ENCODE data around the gene UBE4B. TPM values are rescaled to one million over a fixed set of nuclear protein-coding genes. Genes with fewer than 3 reads are reported as not detected.
"Not testable (repeated sequence)": the region's sequence is repeated elsewhere in the genome, so short reads cannot be mapped to it uniquely, and the experiment has no call there.

UBE4B gene
- total and polyA plus RNA-seq, 2 of the 4 experiments (the other 2 are of a cell fraction): 26.5 to 39.3 TPM

GRCh38 chr1:10204003-10204642 lies 171.4 kb downstream of the UBE4B start:
- Histone ChIP-seq H3K18ac (ENCODE audit: low read depth, low read length) (no peak overlapping the region), H3K36me3 (ENCODE audit: control insufficient read depth, insufficient read depth, low read length) (no peaks in the 10 kb centered on the region), H4K5ac (ENCODE audit: low read depth, low read length) (no peak overlapping the region), H4K20me1 (ENCODE audit: insufficient read depth, low read length) (no peaks in the 10 kb centered on the region), H3K9me1 (ENCODE audit: insufficient read depth, low read length) (no peaks in the 10 kb centered on the region), H2BK15ac (ENCODE audit: low read depth, low read length) (no peak overlapping the region), H3K27ac (ENCODE audit: insufficient read depth, low read length) (no peak overlapping the region), H2BK20ac (ENCODE audit: low read depth, low read length) (no peak overlapping the region), H3K4me3 (ENCODE audit: insufficient read depth, low read depth, low read length) (no peak overlapping the region), H3K23ac (ENCODE audit: low read depth, low read length) (no peak overlapping the region), H2AK9ac (replicated peaks; ENCODE audit: low read depth, low read length, poor library complexity) (no peak overlapping the region), H3K4me2 (ENCODE audit: low read depth, low read length) (no peak overlapping the region), H3K14ac (replicated peaks; ENCODE audit: low read depth, low read length) (no peak overlapping the region), H2AFZ (replicated peaks; ENCODE audit: low read length, poor library complexity) (no peak overlapping the region), H4K91ac (ENCODE audit: insufficient read depth, low read depth, low read length) (no peak overlapping the region), H2BK120ac (ENCODE audit: low read depth, low read length) (no peak overlapping the region), H3K79me1 (ENCODE audit: low read depth in 1 of 2, low read length in 2 of 2) (no peaks in the 10 kb centered on the region), H4K8ac (ENCODE audit: low read depth in 2 of 2, low read length in 2 of 2) (no peak overlapping the region), H3K9ac (ENCODE audit: low read depth, low read length) (no peak overlapping the region), H3K9me3 (ENCODE audit: control insufficient read depth, insufficient read depth, low read length) (no peaks in the 10 kb centered on the region), H3K27me3 (ENCODE audit: control insufficient read depth, insufficient read depth, low read length) (peaks cover 6% of the 10 kb centered on the region; the same call in 1 of the 2 replicates), H2BK5ac (ENCODE audit: low read depth, low read length, poor library complexity, severe bottlenecking) (no peak overlapping the region), H3K4me1 (ENCODE audit: control insufficient read depth, insufficient read depth, low read length) (no peaks in the 10 kb centered on the region), H3K56ac (ENCODE audit: extremely low read depth, insufficient read depth, low read length) (no peak overlapping the region), H2AK5ac (ENCODE audit: low read depth, low read length) (no peak overlapping the region), H3K4ac (ENCODE audit: low read depth, low read length) (no peak overlapping the region)
- ChIA-PET CTCF (interaction anchor here (0.7 kb wide), 1 partner anchor 78 kb away, joined by 3 read pairs; no protein-coding TSS in a partner anchor), POLR2A (ENCODE audit: unreplicated experiment) (no interaction called here)
- no peak for ATAC-seq (ENCODE audit: low read depth)
- in situ Hi-C loops (cut with MboI; ENCODE audit: low sequenced_read_pairs): no loop called here
- dilution Hi-C loops (cut with HindIII; ENCODE audit: low sequenced_read_pairs, unreplicated experiment): no loop called here
- 17% methylated on average over 1 of the region's 7 CpGs; no CpG with 5 or more reads in 1 of the 2 experiments for WGBS, 2 experiments (ENCODE audit: extremely low coverage in 2 of 2, insufficient read length in 1 of 2)
- TF ChIP-seq POLR2A (IDR thresholded peaks at IDR 0.05; ENCODE audit: low read depth, low read length): no peak
- DNase-seq: no peak
- no TSS peak for BruUV-seq (replicated peaks)
- intact Hi-C loops (cut with micrococcal nuclease): no loop called here

- H2AK9ac ChIP-seq (replicated peaks; ENCODE audit: low read depth, low read length, poor library complexity); BruUV-seq (replicated peaks); H3K27ac ChIP-seq (ENCODE audit: insufficient read depth, low read length); H3K4me1 ChIP-seq (ENCODE audit: control insufficient read depth, insufficient read depth, low read length); H3K9ac ChIP-seq (ENCODE audit: low read depth, low read length); H2BK120ac ChIP-seq (ENCODE audit: low read depth, low read length); intact Hi-C loops (cut with micrococcal nuclease); H3K4me2 ChIP-seq (ENCODE audit: low read depth, low read length); H3K14ac ChIP-seq (replicated peaks; ENCODE audit: low read depth, low read length); H2AK5ac ChIP-seq (ENCODE audit: low read depth, low read length); ATAC-seq (ENCODE audit: low read depth); H2BK20ac ChIP-seq (ENCODE audit: low read depth, low read length); H3K27me3 ChIP-seq (ENCODE audit: control insufficient read depth, insufficient read depth, low read length); H3K79me1 ChIP-seq (ENCODE audit: low read depth in 1 of 2, low read length in 2 of 2); H4K91ac ChIP-seq (ENCODE audit: insufficient read depth, low read depth, low read length); dilution Hi-C loops (cut with HindIII; ENCODE audit: low sequenced_read_pairs, unreplicated experiment); H4K5ac ChIP-seq (ENCODE audit: low read depth, low read length); H2BK15ac ChIP-seq (ENCODE audit: low read depth, low read length); H3K36me3 ChIP-seq (ENCODE audit: control insufficient read depth, insufficient read depth, low read length); H3K9me1 ChIP-seq (ENCODE audit: insufficient read depth, low read length); H3K4me3 ChIP-seq (ENCODE audit: insufficient read depth, low read depth, low read length); H2BK5ac ChIP-seq (ENCODE audit: low read depth, low read length, poor library complexity, severe bottlenecking); H4K8ac ChIP-seq (ENCODE audit: low read depth in 2 of 2, low read length in 2 of 2); H3K4ac ChIP-seq (ENCODE audit: low read depth, low read length); H3K9me3 ChIP-seq (ENCODE audit: control insufficient read depth, insufficient read depth, low read length); H4K20me1 ChIP-seq (ENCODE audit: insufficient read depth, low read length); H3K23ac ChIP-seq (ENCODE audit: low read depth, low read length); H3K56ac ChIP-seq (ENCODE audit: extremely low read depth, insufficient read depth, low read length); DNase-seq; H2AFZ ChIP-seq (replicated peaks; ENCODE audit: low read length, poor library complexity); H3K18ac ChIP-seq (ENCODE audit: low read depth, low read length); in situ Hi-C loops (cut with MboI; ENCODE audit: low sequenced_read_pairs): not testable (repeated sequence)
- CTCF ChIA-PET: interaction anchor here (0.6 to 1.0 kb wide), 2 partner anchors 550 to 1017 kb away, joined by 3 read pairs; no protein-coding TSS in a partner anchor
- 93% methylated on average over 5 of the region's 14 CpGs; no CpG with 5 or more reads in 1 of the 2 experiments for WGBS, 2 experiments (ENCODE audit: extremely low coverage in 2 of 2, insufficient read length in 1 of 2)
- POLR2A ChIA-PET (ENCODE audit: unreplicated experiment): interaction anchor here (0.6 kb wide), 1 partner anchor 63 kb away, joined by 4 read pairs; no protein-coding TSS in a partner anchor
These were observed 172.4 kb downstream of the UBE4B start for GRCh38 chr1:10205206-10205605.
